Limb (tissue), 2 donors: ENCODE data around the gene ZC3H15.
"Not testable (repeated sequence)": the region's sequence is repeated elsewhere in the genome, so short reads cannot be mapped to it uniquely, and the experiment has no call there.

ENCODE experiments used
- DNase-seq, 2 donors: peaks; one replicate each; pipeline ENCODE4 v3.0.0-alpha.2; 2016; ENCODE audit errors: extremely low spot score in 2 of 2

ZC3H15 gene

DNA sequence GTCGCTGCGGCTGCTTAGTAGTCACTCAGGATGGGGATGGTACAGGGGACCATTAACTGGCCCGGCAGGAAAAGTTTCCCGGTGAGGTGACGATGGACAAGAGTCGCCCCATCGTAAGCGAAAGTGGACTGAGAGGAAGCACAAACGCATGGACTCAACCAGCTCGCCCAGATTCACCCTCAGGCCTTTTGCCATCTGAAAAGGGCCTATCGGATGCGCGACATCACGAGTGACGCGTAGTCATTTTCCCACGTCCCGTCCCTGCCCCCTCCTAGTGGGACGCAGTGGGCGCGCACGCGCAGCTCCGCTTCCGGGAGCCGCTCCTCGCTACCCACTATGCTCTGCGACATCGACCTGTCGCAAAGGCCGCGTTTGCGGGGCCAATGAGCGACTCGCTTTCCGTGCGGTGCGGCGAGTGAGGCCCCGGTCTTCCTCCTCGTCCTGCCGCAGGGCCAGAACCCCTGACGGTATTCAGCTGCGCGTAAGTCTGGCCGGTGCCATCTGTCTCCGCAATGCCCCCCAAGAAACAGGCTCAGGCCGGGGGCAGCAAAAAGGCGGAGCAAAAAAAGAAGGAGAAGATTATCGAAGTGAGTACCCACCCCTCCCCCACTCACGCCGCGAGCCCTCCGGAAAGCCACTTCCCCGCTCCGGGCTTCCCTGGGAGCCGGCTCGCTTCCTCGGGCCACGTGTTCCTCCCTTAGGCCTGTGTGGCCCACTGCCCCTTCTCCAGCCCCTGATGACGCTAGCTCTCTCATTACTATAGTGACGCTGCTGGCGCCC lies at the start of gene ZC3H15:
Gene ZC3H15 (plus strand): TSS at position 390 of the 780 bp plus-strand sequence. CDS start 123 bp downstream, at position 513.
- peak; percentile 95 to 96 for DNase-seq

DNA sequence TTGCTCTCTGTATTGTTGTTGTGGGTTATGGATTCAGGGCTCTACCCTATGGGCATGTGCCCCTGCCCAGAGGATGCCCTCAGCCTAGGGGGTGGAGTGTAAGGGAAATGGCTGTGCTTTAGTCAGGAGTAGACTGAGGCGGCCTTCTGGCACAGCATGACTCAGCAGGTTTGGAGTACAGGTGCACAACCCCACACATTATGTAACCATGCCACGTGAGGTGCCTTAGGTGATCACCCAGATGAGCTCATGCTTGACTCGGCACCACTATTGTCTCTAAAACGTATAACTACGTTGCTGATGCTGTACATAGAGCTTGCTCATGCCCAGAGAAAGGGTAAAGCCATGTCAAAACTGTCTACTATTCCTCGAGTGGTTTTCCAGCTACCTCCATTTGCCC lies 48.3 kb upstream of the ZC3H15 start:
- DNase-seq, result no peak

DNA sequence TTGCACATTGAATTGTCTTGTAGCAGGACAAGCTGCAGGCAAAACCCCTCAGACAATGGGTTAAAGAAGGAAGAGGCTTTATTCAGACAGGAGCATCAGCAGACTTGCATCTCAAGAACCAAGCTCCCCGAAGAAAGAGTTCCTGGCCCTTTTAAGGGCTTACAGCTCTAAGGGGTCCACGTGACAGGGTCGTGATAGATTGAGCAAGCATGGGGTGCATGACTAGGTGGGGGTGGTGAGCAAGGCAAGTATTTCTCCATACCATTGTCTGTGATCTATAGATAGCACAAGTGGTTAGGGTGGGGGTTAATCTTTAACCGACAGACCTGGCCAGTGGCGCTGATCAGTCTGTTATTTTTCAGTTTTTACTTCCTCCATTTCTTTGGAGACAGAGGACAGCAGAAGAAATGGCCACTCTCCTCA lies 46.4 kb upstream of the ZC3H15 start:
- not testable (repeated sequence) for DNase-seq

DNA sequence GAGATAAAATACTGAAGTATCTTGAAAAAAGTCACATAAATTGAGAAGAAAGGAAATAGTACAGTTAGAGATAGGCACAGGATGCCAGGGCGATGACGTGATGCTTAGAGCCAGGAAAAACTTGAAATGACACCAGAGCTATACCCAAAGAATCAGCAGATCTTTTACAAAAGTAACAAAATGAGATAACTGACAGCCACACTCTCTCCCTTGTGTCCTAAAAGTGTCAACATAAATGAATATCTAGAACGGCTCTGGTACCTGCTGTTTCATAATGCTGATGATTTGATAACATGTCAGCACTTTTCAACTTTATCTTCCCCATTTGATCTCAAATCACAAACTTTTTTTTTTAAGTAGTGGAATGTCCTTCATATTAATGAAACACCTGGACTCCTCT lies 45.6 kb upstream of the ZC3H15 start:
- DNase-seq, result no peak

DNA sequence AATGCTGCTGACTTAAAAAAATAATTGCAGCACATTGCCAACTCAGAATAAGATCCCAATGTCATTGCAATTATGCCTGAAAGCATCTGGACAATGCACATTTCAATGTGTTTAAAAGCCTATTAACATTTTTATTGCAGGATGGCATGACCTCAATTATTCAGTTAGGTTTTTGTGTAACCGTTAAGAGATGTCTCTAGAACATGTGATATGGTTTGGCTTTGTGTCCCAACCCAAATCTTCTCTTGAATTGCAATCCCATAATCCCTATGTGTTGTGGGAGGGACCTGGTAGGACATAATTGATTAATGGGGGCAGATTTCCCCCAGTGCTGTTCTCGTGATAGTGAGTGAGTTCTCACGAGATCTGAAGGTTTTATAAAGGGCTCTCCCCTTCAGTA lies 43.2 kb upstream of the ZC3H15 start:
- DNase-seq, result no peak

DNA sequence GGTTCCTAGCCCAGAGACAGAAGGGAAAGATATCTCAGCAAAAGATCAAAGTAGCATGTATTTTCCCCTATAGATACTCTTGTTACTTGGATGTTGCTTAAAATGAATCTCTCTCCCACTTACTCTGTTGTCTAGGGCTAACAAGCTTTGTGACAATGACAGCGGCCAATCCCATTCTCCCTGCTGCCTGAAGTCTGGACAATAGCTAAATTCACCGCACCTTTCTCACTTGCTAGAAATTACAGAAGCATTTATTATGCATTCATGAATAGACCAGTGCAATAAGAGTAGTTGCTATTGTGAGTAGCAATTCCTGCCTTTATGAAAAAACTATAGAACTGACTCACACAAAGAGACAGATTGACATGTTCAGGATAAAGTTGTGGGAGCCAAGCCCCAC lies 42.2 kb upstream of the ZC3H15 start:
- no peak for DNase-seq

DNA sequence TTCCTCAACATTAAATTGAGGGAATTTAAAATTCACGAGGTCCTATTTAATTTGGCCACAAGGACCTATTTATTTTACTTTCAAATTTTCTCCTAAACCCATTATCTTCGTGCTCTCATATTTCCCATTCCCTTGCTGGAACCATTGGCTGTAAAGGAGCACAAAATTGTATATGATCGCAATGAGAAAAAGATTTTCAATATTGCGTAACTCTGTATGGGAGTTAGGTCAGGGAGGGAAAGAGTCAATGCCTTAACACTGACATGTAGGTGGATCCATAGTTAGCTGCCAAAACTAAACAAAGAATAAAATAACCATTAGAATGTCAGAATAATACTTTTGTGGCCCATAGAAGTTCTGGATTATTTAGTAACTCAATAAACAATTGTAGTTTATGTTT lies 40.6 kb upstream of the ZC3H15 start:
- DNase-seq, result no peak

DNA sequence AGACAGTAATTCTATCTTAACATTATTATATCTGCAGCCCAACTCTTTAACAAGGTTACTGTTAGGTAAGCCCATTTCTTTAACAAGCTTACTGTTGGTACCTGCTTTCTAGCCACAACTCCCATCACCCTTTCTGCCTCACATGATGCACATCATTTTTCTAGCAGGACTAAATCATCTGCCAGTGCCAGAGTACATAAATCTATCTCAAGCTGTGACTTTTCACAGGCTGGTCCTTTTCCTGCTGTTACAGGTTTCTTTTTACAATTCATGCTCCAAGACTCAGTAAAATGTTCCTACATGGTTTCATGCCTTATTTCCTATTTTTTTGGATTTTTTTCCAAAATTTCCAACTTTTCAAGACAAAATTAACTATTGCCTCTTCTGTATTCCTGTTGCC lies 30.4 kb upstream of the ZC3H15 start:
- DNase-seq, result no peak

DNA sequence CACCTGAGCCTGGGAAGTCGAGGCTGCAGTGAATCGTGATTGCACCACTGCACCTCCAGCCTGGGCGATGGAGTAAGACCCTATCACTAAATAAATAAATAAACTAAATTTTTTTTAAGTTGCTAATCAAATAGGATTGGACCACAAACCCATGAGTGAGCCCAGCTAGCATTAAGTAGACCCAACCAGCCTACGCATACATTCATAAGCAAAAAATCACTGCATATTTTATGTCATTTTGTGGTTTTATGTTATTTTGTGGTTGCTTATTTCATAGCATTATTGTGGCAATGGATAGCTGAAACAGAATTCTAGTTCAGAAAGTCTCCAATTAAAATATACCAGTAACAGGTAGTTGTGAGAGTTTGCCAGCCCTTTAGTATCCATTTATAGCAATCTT lies 29.1 kb upstream of the ZC3H15 start:
- DNase-seq, result no peak

DNA sequence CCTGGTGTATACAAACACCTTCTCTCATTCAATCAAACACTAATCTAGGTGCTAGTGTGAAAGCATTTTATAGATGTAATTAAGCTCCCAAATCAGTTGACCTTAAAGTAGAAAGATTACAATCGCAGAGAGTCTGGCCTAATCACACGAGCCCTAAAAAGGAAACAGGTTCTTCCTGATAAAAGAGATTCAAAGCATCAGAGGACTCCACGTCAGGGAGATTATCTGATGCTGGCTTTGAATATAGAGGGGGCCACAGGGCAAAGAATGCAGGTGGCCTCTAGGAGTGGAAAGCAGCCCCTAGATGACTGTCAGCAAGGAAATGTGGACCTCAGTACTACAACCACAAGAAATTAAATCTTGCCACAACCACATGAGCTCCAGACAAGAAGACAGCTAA lies 28.2 kb upstream of the ZC3H15 start:
- DNase-seq, result no peak

DNA sequence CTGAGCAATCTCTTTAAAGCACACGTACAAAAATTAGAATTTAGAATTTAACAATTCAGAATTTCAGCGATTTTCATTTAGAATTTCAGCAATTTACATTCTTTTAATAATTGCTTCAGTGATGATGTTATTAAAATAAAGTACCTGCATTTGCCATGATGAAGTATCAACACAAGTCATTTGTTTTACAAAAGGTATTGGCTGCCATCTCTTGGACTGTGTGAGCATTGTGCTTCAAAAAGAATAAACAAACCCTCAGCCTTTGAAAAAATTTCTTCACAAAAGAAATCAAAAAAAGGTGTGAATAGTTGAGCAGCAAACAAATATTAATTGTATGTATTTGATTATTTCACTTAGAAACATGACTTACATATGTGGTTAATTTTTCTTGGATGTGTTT lies 27.1 kb upstream of the ZC3H15 start:
- DNase-seq, result no peak

DNA sequence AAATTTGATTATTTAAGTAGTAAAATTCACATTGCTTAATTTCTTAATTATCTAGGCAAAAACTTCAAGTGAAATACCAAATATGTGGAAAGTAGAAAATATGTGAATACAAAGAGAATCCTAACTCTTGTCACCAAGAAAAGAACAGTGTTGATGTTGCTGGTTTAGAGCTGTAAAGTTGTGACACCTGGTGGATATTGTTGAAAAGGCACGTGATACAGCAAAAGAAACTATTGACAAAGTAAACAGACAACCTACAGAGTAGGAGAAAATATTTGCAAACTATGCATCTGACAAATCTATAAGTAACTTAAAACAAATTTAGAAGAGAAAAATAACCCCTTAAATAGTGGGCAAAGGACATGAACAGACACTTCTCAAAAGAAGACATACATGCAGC lies 25.6 kb upstream of the ZC3H15 start:
- no peak for DNase-seq

DNA sequence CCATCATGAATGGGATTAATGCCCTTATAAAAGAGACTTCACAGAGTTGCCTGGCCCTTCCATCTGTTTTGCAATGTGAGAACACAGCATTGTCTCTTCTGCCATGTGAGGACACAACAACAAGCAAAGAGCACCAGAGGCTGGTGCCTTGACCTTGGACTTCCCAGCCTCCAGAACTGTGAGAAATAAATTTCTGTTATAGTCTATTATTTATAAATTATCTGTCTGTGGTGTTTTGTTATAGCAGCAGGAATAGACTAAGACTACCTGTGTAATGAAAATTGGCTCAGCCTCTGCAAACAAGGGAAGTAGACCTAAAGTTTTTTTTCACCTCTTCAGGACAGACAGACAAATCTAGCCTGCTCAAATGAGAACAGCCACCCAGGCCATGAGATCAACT lies 19.3 kb upstream of the ZC3H15 start:
- no peak for DNase-seq

DNA sequence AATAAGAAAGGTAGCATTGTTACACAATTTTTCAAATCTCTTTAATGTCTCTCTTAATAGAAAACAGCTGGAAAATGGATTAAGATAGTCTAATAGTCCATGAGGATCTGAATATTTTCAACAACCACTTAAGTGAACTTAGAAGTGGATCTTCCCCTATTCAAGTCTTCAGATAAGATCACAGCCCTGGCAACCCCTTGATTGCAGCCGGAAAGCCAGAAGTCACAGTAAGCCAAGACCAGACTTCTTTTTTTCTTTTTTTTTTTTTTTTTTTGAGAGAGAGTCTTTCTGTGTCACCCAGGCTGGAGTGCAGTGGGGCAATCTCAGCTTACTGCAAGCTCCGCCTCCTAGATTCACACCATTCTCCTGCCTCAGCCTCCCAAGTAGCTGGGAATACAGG lies 18.6 kb upstream of the ZC3H15 start:
- DNase-seq, result no peak

DNA sequence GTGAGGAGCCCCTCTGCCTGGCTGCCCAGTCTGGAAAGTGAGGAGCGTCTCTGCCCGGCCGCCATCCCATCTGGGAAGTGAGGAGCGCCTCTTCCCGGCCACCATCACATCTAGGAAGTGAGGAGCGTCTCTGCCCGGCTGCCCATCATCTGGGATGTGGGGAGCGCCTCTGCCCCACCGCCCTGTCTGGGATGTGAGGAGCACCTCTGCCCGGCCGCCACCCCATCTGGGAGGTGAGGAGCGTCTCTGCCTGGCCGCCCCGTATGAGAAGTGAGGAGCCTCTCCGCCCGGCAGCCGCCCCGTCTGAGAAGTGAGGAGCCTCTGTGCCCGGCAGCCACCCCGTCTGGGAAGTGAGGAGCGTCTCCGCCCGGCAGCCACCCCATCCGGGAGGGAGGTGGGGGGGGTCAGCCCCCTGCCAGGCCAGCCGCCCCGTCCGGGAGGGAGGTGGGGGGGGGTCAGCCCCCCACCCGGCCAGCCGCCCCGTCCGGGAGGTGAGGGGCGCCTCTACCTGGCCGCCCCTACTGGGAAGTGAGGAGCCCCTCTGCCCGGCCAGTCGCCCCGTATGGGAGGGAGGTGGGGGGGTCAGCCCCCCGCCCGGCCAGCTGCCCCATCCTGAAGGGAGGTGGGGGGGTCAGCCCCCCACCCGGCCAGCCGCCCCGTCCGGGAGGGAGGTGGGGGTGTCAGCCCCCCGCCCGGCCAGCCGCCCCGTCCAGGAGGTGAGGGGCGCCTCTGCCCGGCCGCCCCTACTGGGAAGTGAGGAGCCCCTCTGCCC lies 13.2 kb upstream of the ZC3H15 start:
- DNase-seq, result not testable (repeated sequence)

DNA sequence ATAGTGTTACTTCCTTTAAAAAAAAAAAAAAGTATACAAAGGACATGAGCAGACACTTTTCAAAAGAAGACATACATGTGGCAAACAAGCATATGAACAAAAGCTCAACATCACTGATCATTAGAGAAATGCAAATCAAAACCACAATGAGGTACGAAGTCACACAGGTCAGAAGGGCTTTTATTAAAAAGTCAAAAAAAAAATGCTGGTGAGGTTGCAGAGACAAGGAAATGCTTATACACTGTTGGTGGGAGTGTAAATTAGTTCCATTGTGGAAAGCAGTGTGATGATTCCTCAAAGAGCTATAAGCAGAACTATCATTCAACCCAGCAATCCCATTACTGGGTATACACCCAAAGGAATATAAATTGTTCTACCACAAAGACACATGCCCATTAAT lies 11.8 kb upstream of the ZC3H15 start:
- DNase-seq, result not testable (repeated sequence)

DNA sequence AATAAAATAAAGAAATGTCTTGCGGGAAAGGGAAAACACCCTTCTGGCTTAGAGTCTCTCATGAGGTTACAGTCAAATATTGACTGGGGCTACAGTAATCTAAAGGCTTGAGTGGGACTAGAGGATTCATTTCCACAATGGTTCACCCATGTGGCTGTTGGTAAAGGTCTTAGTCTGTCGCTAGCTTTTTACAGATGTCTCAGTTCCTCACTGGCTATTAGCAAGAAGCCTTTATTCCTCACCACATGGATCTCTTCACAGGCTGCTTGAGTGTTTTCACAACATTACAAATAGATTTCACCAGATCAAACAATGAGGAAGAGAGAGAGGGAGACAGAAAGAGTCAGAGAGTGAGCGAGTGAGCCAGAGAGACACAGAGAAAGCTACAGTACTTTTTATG lies 8.3 kb upstream of the ZC3H15 start:
- DNase-seq, result no peak

DNA sequence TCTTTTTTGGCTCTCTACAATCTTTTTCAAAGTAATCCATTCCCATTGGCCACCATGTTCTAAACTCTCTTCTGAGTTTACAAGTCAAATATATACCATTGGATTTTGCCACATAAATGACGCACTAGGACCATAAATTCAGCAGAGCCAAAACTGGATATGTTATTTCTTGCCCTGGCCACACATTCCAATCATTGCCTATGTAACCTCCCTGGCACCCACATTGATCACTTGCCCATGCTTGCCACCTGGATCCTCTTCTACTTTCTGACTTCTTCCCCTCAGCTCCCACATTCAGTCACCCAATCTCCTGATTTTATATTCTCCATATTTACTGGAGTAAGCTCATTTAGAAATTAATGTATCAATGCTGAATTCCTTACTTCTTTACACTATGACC lies 5.1 kb upstream of the ZC3H15 start:
- DNase-seq, result no peak

DNA sequence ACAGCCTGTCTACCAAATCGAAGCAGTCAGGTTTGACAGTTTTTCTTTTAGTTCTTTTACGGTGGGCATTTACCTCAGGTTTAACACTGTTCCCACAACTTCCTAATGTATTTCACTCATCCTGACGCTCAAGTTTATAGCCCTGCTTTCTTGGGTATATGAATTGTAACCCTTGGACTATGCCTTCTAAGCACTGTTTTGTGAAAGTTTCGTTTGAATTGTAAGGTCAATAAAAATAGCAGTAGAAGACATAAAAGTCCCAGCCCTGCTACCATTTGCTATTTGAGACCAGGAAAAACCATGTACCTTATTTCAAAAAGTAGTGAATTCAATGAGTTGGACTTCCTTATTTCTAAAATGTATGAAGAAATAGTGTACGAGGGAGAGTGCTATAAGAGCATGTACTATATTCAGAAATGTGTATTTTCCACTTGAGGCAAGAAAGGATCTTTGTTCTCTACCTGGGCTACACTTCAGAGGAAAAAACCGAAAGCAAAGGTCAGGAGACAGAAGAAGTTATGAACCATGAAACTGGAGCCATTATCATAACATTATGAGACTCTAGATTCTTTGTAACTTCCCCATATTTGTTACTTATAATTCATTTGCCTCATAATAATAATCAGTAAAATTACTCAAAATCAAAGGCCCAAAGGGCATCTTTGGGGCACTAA lies 1.9 kb upstream of the ZC3H15 start:
- DNase-seq, result no peak

DNA sequence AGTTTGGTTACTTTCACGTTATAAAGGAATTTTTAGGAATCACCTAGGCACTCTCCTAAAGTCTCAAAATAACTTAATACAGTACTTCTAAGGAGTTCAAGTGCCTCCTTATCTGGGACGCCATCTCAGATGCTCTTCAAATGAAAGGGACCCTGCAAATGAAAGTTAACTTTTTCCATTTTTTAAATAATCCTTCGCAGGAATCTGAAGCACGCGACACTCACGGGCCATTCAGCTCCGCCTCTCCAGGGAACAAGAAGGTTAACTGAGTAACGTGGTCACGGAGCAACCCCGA lies 537 bp upstream of the ZC3H15 start:
- no peak for DNase-seq

DNA sequence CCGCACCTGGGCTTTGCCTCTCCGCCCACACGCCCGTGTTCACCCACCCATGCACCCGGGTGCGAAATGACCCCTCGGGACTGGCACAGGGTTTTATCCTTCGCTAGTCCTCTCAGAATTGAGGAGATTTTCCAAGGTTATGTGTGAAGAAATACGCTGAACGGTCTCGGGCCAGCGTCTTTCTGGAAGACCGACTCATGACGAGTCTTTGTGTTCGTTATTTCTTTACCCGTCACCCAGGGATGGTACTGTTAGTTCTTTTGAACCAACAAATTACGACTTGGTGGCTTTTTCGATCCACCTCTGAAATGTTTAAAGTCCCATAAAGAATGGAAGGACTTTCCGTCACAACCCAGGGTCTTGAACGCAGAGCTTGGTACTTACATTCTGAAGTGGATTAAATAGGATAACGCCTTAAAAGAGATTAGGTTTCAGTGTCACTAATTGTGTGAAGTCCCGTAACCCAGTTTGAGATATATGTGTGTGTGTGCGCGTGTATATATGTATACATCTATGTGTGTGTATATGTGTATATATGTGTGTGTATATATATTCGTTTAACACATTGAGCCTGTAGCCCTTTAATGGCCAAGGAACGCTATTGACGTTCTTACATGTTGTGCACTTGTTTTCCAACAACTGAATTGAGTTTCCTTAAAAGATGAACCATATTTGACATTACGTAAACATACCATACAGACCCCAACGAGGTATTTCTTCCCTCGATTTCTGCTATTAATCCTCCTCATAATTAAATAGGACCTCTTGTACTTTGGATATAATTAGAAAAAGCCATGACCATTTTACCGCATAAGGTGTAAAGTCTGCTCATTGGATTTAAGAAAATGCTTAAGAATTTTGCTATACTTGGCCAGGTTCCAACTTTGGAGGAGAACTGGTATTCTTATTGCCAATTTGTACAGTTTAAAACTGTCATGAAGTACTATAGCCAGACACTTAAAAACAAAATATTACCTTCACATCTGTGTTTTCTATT lies 889 bp downstream of the ZC3H15 start:
- DNase-seq, result peak in 1 of 2 donors; percentile 47
